Body of pancreas (tissue), 4 donors: ENCODE measurements around the gene CCDC50.

ENCODE experiments used
- CTCF ChIP-seq, 7 experiments: fragments of 450-650 bp in 4 of 7; fragments of 200-600 bp in 3 of 7; sonication (generic) in 3 of 7; IDR thresholded peaks; one replicate each; pipeline ENCODE4 v1.5.1; 2016 to 2019; ENCODE audit warnings: antibody characterized with exemption in 7 of 7
- POLR2A ChIP-seq, 3 donors: fragments of 450-650 bp; IDR thresholded peaks; one replicate each; pipeline ENCODE4 v1.6.1; 2016; ENCODE audit warnings: antibody characterized with exemption in 3 of 3, mild to moderate bottlenecking in 2 of 3

GRCh38 chr3:191342411-191342810 is 13.2 kb downstream of the CCDC50 start:
- no peak for TF ChIP-seq POLR2A (IDR thresholded peaks at IDR 0.05)
- TF ChIP-seq CTCF (IDR thresholded peaks at IDR 0.05), result no peak
